ENCODE data around the gene PAX6.

PAX6 gene

GRCh38 chr11:31767066-31767465, 44.1 kb downstream of the PAX6 start:
- Histone ChIP-seq H3K9me3 (ENCODE audit: insufficient read depth, low read length) (no peaks in the 10 kb centered on the region), H3K9me2 (replicated peaks; ENCODE audit: insufficient read depth, low read length) (no peaks in the 10 kb centered on the region), H3K4me3 (ENCODE audit: insufficient read depth, low read length, poor library complexity, severe bottlenecking) (no peak overlapping the region), H3K36me3 (ENCODE audit: low read length) (no peaks in the 10 kb centered on the region), H3K27ac (ENCODE audit: low read depth, low read length) (no peak overlapping the region), H3K4me2 (ENCODE audit: low read depth, low read length, poor library complexity, severe bottlenecking) (no peak overlapping the region), H2AFZ (ENCODE audit: low read depth, low read length, severe bottlenecking) (no peak overlapping the region), H3F3A (ENCODE audit: insufficient read depth) (no peaks in the 10 kb centered on the region), H4K20me1 (ENCODE audit: low read depth, low read length) (no peaks in the 10 kb centered on the region), H3K9ac (ENCODE audit: low read length) (no peak overlapping the region), H3K27me3 (ENCODE audit: low read length) (no peaks in the 10 kb centered on the region), H3K79me2 (ENCODE audit: insufficient read depth, low read length) (no peaks in the 10 kb centered on the region)
- TF ChIP-seq CTCF (IDR thresholded peaks at IDR 0.05; ENCODE audit: insufficient read depth, low read length, poor library complexity, severe bottlenecking) (no peak), EZH2phosphoT487 (conservative IDR thresholded peaks at IDR 0.05; ENCODE audit: low read length) (no peak)

GRCh38 chr11:31764766-31765165, 46.4 kb downstream of the PAX6 start:
- H3K36me3 ChIP-seq (ENCODE audit: low read length) = no peaks in the 10 kb centered on the region
- no peaks in the 10 kb centered on the region for H3F3A ChIP-seq (ENCODE audit: insufficient read depth)
- H3K4me3 ChIP-seq (ENCODE audit: insufficient read depth, low read length, poor library complexity, severe bottlenecking) = no peak overlapping the region
- no peak overlapping the region for H3K9ac ChIP-seq (ENCODE audit: low read length)
- no peak overlapping the region for H2AFZ ChIP-seq (ENCODE audit: low read depth, low read length, severe bottlenecking)
- no peak overlapping the region for H3K27ac ChIP-seq (ENCODE audit: low read depth, low read length)
- no peaks in the 10 kb centered on the region for H3K27me3 ChIP-seq (ENCODE audit: low read length)
- H3K9me3 ChIP-seq (ENCODE audit: insufficient read depth, low read length) = no peaks in the 10 kb centered on the region
- H3K9me2 ChIP-seq (replicated peaks; ENCODE audit: insufficient read depth, low read length) = no peaks in the 10 kb centered on the region
- TF ChIP-seq CTCF (IDR thresholded peaks at IDR 0.05; ENCODE audit: insufficient read depth, low read length, poor library complexity, severe bottlenecking) (no peak), EZH2phosphoT487 (conservative IDR thresholded peaks at IDR 0.05; ENCODE audit: low read length) (no peak)
- H3K4me2 ChIP-seq (ENCODE audit: low read depth, low read length, poor library complexity, severe bottlenecking) = no peak overlapping the region
- no peaks in the 10 kb centered on the region for H3K79me2 ChIP-seq (ENCODE audit: insufficient read depth, low read length)
- H4K20me1 ChIP-seq (ENCODE audit: low read depth, low read length) = no peaks in the 10 kb centered on the region

- H4K20me1 ChIP-seq (ENCODE audit: low read depth, low read length) = no peaks in the 10 kb centered on the region
- no peaks in the 10 kb centered on the region for H3K27me3 ChIP-seq (ENCODE audit: low read length)
- no peak overlapping the region for H3K9ac ChIP-seq (ENCODE audit: low read length)
- H3K36me3 ChIP-seq (ENCODE audit: low read length) = no peaks in the 10 kb centered on the region
- H3K27ac ChIP-seq (ENCODE audit: low read depth, low read length) = no peak overlapping the region
- no peaks in the 10 kb centered on the region for H3K9me2 ChIP-seq (replicated peaks; ENCODE audit: insufficient read depth, low read length)
- no peak overlapping the region for H3K4me3 ChIP-seq (ENCODE audit: insufficient read depth, low read length, poor library complexity, severe bottlenecking)
- TF ChIP-seq CTCF (IDR thresholded peaks at IDR 0.05; ENCODE audit: insufficient read depth, low read length, poor library complexity, severe bottlenecking) = no peak
- TF ChIP-seq EZH2phosphoT487 (conservative IDR thresholded peaks at IDR 0.05; ENCODE audit: low read length) = no peak
- H3K79me2 ChIP-seq (ENCODE audit: insufficient read depth, low read length) = no peaks in the 10 kb centered on the region
- no peak overlapping the region for H3K4me2 ChIP-seq (ENCODE audit: low read depth, low read length, poor library complexity, severe bottlenecking)
- no peaks in the 10 kb centered on the region for H3F3A ChIP-seq (ENCODE audit: insufficient read depth)
- H2AFZ ChIP-seq (ENCODE audit: low read depth, low read length, severe bottlenecking) = no peak overlapping the region
- H3K9me3 ChIP-seq (ENCODE audit: insufficient read depth, low read length) = no peaks in the 10 kb centered on the region
Observed at GRCh38 chr11:31764261-31764660, 46.9 kb downstream of the PAX6 start.

All from SU-DHL-6 (cell line).